ENCODE results near the gene USP10.

The USP10 gene

GRCh38 chr16:84700446-84701300 is 873 bp downstream of the USP10 start:
- DNase-seq, result no peak

GRCh38 chr16:84703681-84704080 is 3.9 kb downstream of the USP10 start:
- no peak for DNase-seq

GRCh38 chr16:84704253-84704652 is 4.5 kb downstream of the USP10 start:
- DNase-seq, result no peak

GRCh38 chr16:84706856-84707255 is 7.1 kb downstream of the USP10 start:
- no peak for DNase-seq

GRCh38 chr16:84709609-84710008 is 9.8 kb downstream of the USP10 start:
- no peak for DNase-seq

- DNase-seq, result no peak
These were observed 10.9 kb downstream of the USP10 start for GRCh38 chr16:84710686-84711085.

- DNase-seq, result no peak
These were observed 12.4 kb downstream of the USP10 start for GRCh38 chr16:84712138-84712671.

- no peak for DNase-seq
These were observed 13.3 kb downstream of the USP10 start for GRCh38 chr16:84712801-84713775.

GRCh38 chr16:84714028-84714427 is 14.2 kb downstream of the USP10 start:
- no peak for DNase-seq

GRCh38 chr16:84715424-84715823 is 15.6 kb downstream of the USP10 start:
- no peak for DNase-seq

- no peak for DNase-seq
These were observed 16.1 kb downstream of the USP10 start for GRCh38 chr16:84715854-84716253.

GRCh38 chr16:84716740-84717139 is 16.9 kb downstream of the USP10 start:
- no peak for DNase-seq

GRCh38 chr16:84717484-84717883 is 17.7 kb downstream of the USP10 start:
- DNase-seq, result no peak

- peak; percentile 43 for DNase-seq
These were observed 20.4 kb downstream of the USP10 start for GRCh38 chr16:84720177-84720579.

GRCh38 chr16:84722068-84722467 is 22.3 kb downstream of the USP10 start:
- no peak for DNase-seq

- DNase-seq, result no peak
These were observed 24.1 kb downstream of the USP10 start for GRCh38 chr16:84723906-84724305.

GRCh38 chr16:84724606-84725309 is 25.0 kb downstream of the USP10 start:
- DNase-seq, result no peak

GRCh38 chr16:84725481-84726078 is 25.8 kb downstream of the USP10 start:
- DNase-seq, result no peak

- no peak for DNase-seq
These were observed 26.4 kb downstream of the USP10 start for GRCh38 chr16:84726079-84726668.

- no peak for DNase-seq
These were observed 27.1 kb downstream of the USP10 start for GRCh38 chr16:84726669-84727467.

- DNase-seq, result no peak
These were observed 29.1 kb downstream of the USP10 start for GRCh38 chr16:84728853-84729424.
